Gastrocnemius medialis (tissue), 4 donors: ENCODE data around the gene FAM118B. TPM values are rescaled to one million over a fixed set of nuclear protein-coding genes. Genes with fewer than 3 reads are reported as not detected.

Experiments used
- ATAC-seq, 2 donors: fragments of 150-250 bp; one replicate each; pipeline ENCODE4 v1.9.1; 2016
- DNase-seq, 2 donors: peaks; one replicate each; pipeline ENCODE4 v3.0.0-alpha.2; 2019
- H3K27ac ChIP-seq, 4 donors: fragments of 200-600 bp; sonication (generic); 1 replicate in 1 of 4; 2 replicates in 3 of 4; pipeline ENCODE4 v1.5.1; 2016 to 2018; ENCODE audit warnings: mild to moderate bottlenecking in 2 of 4, moderate library complexity in 1 of 4
- H3K27me3 ChIP-seq, 3 donors: fragments of 200-600 bp; sonication (generic) in 2 of 3; 1 replicate in 1 of 3; 2 replicates in 2 of 3; pipeline versions ENCODE4 v1.5.1 to v1.6.0; 2016 to 2019; ENCODE audit warnings: mild to moderate bottlenecking in 1 of 3, moderate library complexity in 1 of 3
- H3K36me3 ChIP-seq, 2 donors: fragments of 200-600 bp; sonication (generic) in 1 of 2; one replicate each; pipeline ENCODE4 v1.5.1; 2017 to 2018
- H3K4me1 ChIP-seq, 2 donors: fragments of 200-600 bp; sonication (generic) in 1 of 2; one replicate each; pipeline ENCODE4 v1.5.1; 2016 to 2017; ENCODE audit warnings: mild to moderate bottlenecking in 2 of 2
- H3K4me3 ChIP-seq, 4 donors: fragments of 200-600 bp; sonication (generic) in 3 of 4; 1 replicate in 1 of 4; 2 replicates in 3 of 4; pipeline ENCODE4 v1.5.1; 2016 to 2019; ENCODE audit warnings: mild to moderate bottlenecking in 2 of 4
- H3K9me3 ChIP-seq, 3 donors: fragments of 200-600 bp; sonication (generic) in 2 of 3; 1 replicate in 1 of 3; 2 replicates in 2 of 3; pipeline ENCODE4 v1.5.1; 2016 to 2019
- POLR2A ChIP-seq, 2 donors: fragments of 450-650 bp; IDR thresholded peaks; one replicate each; pipeline ENCODE4 v1.6.1; 2017; ENCODE audit warnings: antibody characterized with exemption in 2 of 2, mild to moderate bottlenecking in 2 of 2, moderate library complexity in 2 of 2
- in situ Hi-C, 4 donors: fragments of 200-750 bp; cut with MboI; loops; one replicate each; pipeline versions ENCODE4 v1.15.0 to v1.8.0; 2017; ENCODE audit warnings: low sequenced_read_pairs in 4 of 4
- intact Hi-C: fragments of 100-400 bp; cut with DNase I; formaldehyde crosslinking; loops from one replicate; pipeline ENCODE4 v1.15.1; 2023; ENCODE audit warnings: low total_unique reads
- total RNA-seq, 4 donors: library from RNA; depleted of rRNA; stranded (reverse); fragments of >200 nt; gene quantifications; one replicate each; pipeline versions ENCODE4 v1.1.0 to v1.2.3, GENCODE V29; 2016

Gene FAM118B
- total RNA-seq, 4 donors from 2014 or later = 13.6 to 32.2 (median 23.2) TPM

- in situ Hi-C loops (loop anchor here (10.0 to 25.0 kb wide), 3 partner anchors 163 to 176 kb away; no protein-coding TSS in a partner anchor), intact Hi-C loops (loop anchor here (10.0 kb wide), 1 partner anchor 683 kb away; no protein-coding TSS in a partner anchor)
- no peaks in the 10 kb centered on the region for H3K27me3 ChIP-seq
- DNase-seq (no peak), ATAC-seq (no peak)
- no peak overlapping the region for H3K4me3 ChIP-seq
- H3K4me1 ChIP-seq = peaks cover 16 to 19% of the 10 kb centered on the region in 2 donors
- no peak overlapping the region for H3K27ac ChIP-seq
- H3K9me3 ChIP-seq = no peaks in the 10 kb centered on the region
- no peak for TF ChIP-seq POLR2A (IDR thresholded peaks at IDR 0.05)
- peaks cover 0 to 7% of the 10 kb centered on the region in 2 donors for H3K36me3 ChIP-seq
These were observed 100.1 kb downstream of the FAM118B start for GRCh38 chr11:126311401-126312291.

Other genes starting within 250 kb of the FAM118B start
- 1 to 10 TPM; 1.0 to 2.0 (median 1.8) TPM for gene CDON, start 148.9 kb upstream of the FAM118B start, total RNA-seq
- gene RPUSD4, start 132 bp upstream of the FAM118B start, total RNA-seq = 10 to 100 TPM; 53.3 to 93.8 (median 69.2) TPM
- gene SRPRA, start 57.1 kb downstream of the FAM118B start, total RNA-seq = 100 to 1,000 TPM in 1 of 4 donors, 10 to 100 TPM in 3; 72.3 to 101 (median 79.4) TPM
- gene FOXRED1, start 57.4 kb downstream of the FAM118B start, total RNA-seq = 10 to 100 TPM; 12.5 to 20.8 (median 16.2) TPM
- gene TIRAP, start 71.3 kb downstream of the FAM118B start, total RNA-seq = 1 to 10 TPM; 4.5 to 5.8 (median 5.6) TPM
- gene DCPS, start 92.3 kb downstream of the FAM118B start, total RNA-seq = 10 to 100 TPM in 3 of 4 donors, 1 to 10 TPM in 1; 9.8 to 23.1 (median 11.5) TPM
- 10 to 100 TPM in 2 of 4 donors, 1 to 10 TPM in 2; 3.4 to 12.4 (median 9.6) TPM for gene ST3GAL4, start 143.9 kb downstream of the FAM118B start, total RNA-seq